CD14-positive monocyte (primary cell): ENCODE results near the gene HEXB. TPM values are rescaled to one million over a fixed set of nuclear protein-coding genes. Genes with fewer than 3 reads are reported as not detected.

Experiments used
- DNase-seq, 3 donors: peaks; one replicate each; pipeline ENCODE4 v3.0.0-alpha.2; 2011 to 2022
- H2AFZ ChIP-seq: 2 replicates; pipeline ENCODE4 v1.6.0; 2012; ENCODE audit warnings: mild to moderate bottlenecking, low read depth, low read length, inconsistent platforms; ENCODE audit not compliant: insufficient read depth, poor library complexity, severe bottlenecking
- H3K27ac ChIP-seq, 2 donors: 1 replicate in 1 of 2; 2 replicates in 1 of 2; pipeline ENCODE4 v1.5.1; 2012 to 2013; ENCODE audit warnings: low read length in 2 of 2, control low read depth in 1 of 2, inconsistent platforms in 1 of 2, low read depth in 1 of 2, mild to moderate bottlenecking in 1 of 2
- H3K27me3 ChIP-seq, 2 donors: one replicate each; pipeline versions ENCODE4 v1.6.0 to v1.6.1; 2011 to 2013; ENCODE audit warnings: low read length in 2 of 2; ENCODE audit not compliant: control insufficient read depth in 2 of 2, insufficient read depth in 2 of 2
- H3K36me3 ChIP-seq, 2 donors: replicated peaks in 1 of 2; 1 replicate in 1 of 2; 2 replicates in 1 of 2; pipeline versions ENCODE4 v1.5.1 to v1.6.1; 2012 to 2013; ENCODE audit warnings: low read length in 2 of 2, control low read depth in 1 of 2, inconsistent platforms in 1 of 2, mild to moderate bottlenecking in 1 of 2; ENCODE audit not compliant: insufficient read depth in 2 of 2, control insufficient read depth in 1 of 2
- H3K4me1 ChIP-seq, 2 donors: 1 replicate in 1 of 2; 2 replicates in 1 of 2; pipeline versions ENCODE4 v1.5.1 to v1.6.1; 2012 to 2013; ENCODE audit warnings: low read length in 2 of 2, control low read depth in 1 of 2, inconsistent platforms in 1 of 2, mild to moderate bottlenecking in 1 of 2, moderate library complexity in 1 of 2; ENCODE audit not compliant: insufficient read depth in 2 of 2, control insufficient read depth in 1 of 2
- H3K4me2 ChIP-seq: replicated peaks from 2 replicates; pipeline ENCODE3; 2012; ENCODE audit warnings: low read length, moderate library complexity, mild to moderate bottlenecking; ENCODE audit not compliant: poor library complexity, severe bottlenecking; ENCODE audit errors: extremely low read depth
- H3K4me3 ChIP-seq, 3 experiments: fragments of 200-600 bp in 1 of 3; sonication (generic) in 1 of 3; replicated peaks in 1 of 3; 1 replicate in 2 of 3; 2 replicates in 1 of 3; pipeline ENCODE4 v1.5.1; 2011 to 2013; ENCODE audit warnings: low read length in 3 of 3, mild to moderate bottlenecking in 3 of 3, control low read depth in 2 of 3, low read depth in 2 of 3, inconsistent platforms in 1 of 3, moderate library complexity in 1 of 3
- H3K79me2 ChIP-seq: 2 replicates; pipeline ENCODE4 v1.6.0; 2012; ENCODE audit warnings: mild to moderate bottlenecking, control low read depth, inconsistent platforms, low read length, moderate library complexity; ENCODE audit not compliant: insufficient read depth
- H3K9ac ChIP-seq: 2 replicates; pipeline ENCODE4 v1.6.0; 2017; ENCODE audit warnings: low read length, mild to moderate bottlenecking; ENCODE audit not compliant: insufficient read depth, poor library complexity, severe bottlenecking
- H3K9me3 ChIP-seq, 2 donors: replicated peaks in 1 of 2; 1 replicate in 1 of 2; 2 replicates in 1 of 2; pipeline versions ENCODE4 v1.5.1 to v1.6.1; 2012 to 2013; ENCODE audit warnings: low read length in 2 of 2, control low read depth in 1 of 2; ENCODE audit not compliant: control insufficient read depth in 1 of 2, insufficient read depth in 1 of 2
- H4K20me1 ChIP-seq: 2 replicates; pipeline ENCODE4 v1.6.0; 2012; ENCODE audit warnings: mild to moderate bottlenecking, low read length, control low read depth, moderate library complexity; ENCODE audit not compliant: insufficient read depth
- H3K27ac Mint-ChIP-seq, 7 donors: one replicate each; pipeline ENCODE4 v1.8.0; 2020; ENCODE audit warnings: mild to moderate bottlenecking in 7 of 7, mixed read lengths in 7 of 7, moderate library complexity in 6 of 7, inconsistent platforms in 2 of 7
- H3K27me3 Mint-ChIP-seq, 3 donors: one replicate each; pipeline ENCODE4 v1.8.0; 2021 to 2022; ENCODE audit warnings: low read depth in 3 of 3, mild to moderate bottlenecking in 3 of 3, mixed read lengths in 3 of 3, moderate library complexity in 3 of 3, inconsistent platforms in 1 of 3
- H3K36me3 Mint-ChIP-seq, 2 donors: one replicate each; pipeline ENCODE4 v1.8.0; 2020; ENCODE audit warnings: mixed read lengths in 2 of 2, inconsistent platforms in 1 of 2, mild to moderate bottlenecking in 1 of 2
- H3K4me1 Mint-ChIP-seq: one replicate; pipeline ENCODE4 v1.8.0; 2020; ENCODE audit warnings: mild to moderate bottlenecking, mixed read lengths
- H3K4me3 Mint-ChIP-seq, 2 donors: one replicate each; pipeline ENCODE4 v1.8.0; 2020; ENCODE audit warnings: mild to moderate bottlenecking in 2 of 2, mixed read lengths in 2 of 2, moderate library complexity in 1 of 2
- H3K9me3 Mint-ChIP-seq, 7 donors: one replicate each; pipeline ENCODE4 v1.8.0; 2020 to 2022; ENCODE audit warnings: mixed read lengths in 7 of 7, mild to moderate bottlenecking in 6 of 7, moderate library complexity in 6 of 7, inconsistent platforms in 2 of 7
- CTCF ChIP-seq: fragments of 200-600 bp; IDR thresholded peaks from one replicate; pipeline ENCODE4 v1.8.0; 2022; ENCODE audit warnings: antibody characterized with exemption, mild to moderate bottlenecking
- WGBS: methylation state at CpG from one replicate; pipeline ENCODE4 v1.1.5; 2013; ENCODE audit warnings: missing lambda C conversion rate; ENCODE audit not compliant: insufficient coverage; 5-methylcytosine and 5-hydroxymethylcytosine counted together
- intact Hi-C, 2 donors: fragments of 100-400 bp; cut with micrococcal nuclease; formaldehyde crosslinking; loops; one replicate each; pipeline versions ENCODE4 v1.15.0 to v1.15.1; 2023
- polyA plus RNA-seq, 3 donors: library from polyadenylated mRNA; depleted of rRNA in 1 of 3; unstranded in 2 of 3; stranded (reverse) in 1 of 3; fragments of 300-500 nt in 2 of 3; fragments of >200 nt in 1 of 3; fragmentation: Illumina TruSeq in 2 of 3; gene quantifications; 1 replicate in 2 of 3; 2 replicates in 1 of 3; pipeline ENCODE4 v1.2.3, GENCODE V29; 2012 to 2021

HEXB gene
- polyA plus RNA-seq, 3 donors: 158 to 518 (median 470) TPM

GRCh38 chr5:74670396-74671038 is 14.5 kb upstream of the HEXB start:
- no peaks in the 10 kb centered on the region for H3K36me3 ChIP-seq
- no peak overlapping the region for H2AFZ ChIP-seq
- peaks cover 0 to 12% of the 10 kb centered on the region in 2 donors for H3K9me3 ChIP-seq
- H3K27me3 Mint-ChIP-seq: peaks cover 0 to 6% (median 3%) of the 10 kb centered on the region in 3 donors
- H4K20me1 ChIP-seq: no peaks in the 10 kb centered on the region
- WGBS: 96% methylated on average over 8 of the region's 11 CpGs
- peaks cover 12% of the 10 kb centered on the region for H3K4me1 Mint-ChIP-seq
- no peak overlapping the region for H3K4me3 Mint-ChIP-seq
- H3K36me3 Mint-ChIP-seq: no peaks in the 10 kb centered on the region
- H3K79me2 ChIP-seq: no peaks in the 10 kb centered on the region
- no peak for DNase-seq
- intact Hi-C loops: loop anchor here in 1 of 2 donors (10.0 kb wide), 1 partner anchor 244 kb away; no protein-coding TSS in a partner anchor
- H3K4me1 ChIP-seq: no peaks in the 10 kb centered on the region
- H3K4me2 ChIP-seq: no peak overlapping the region
- no peak overlapping the region for H3K27ac Mint-ChIP-seq
- no peak overlapping the region for H3K9ac ChIP-seq
- H3K9me3 Mint-ChIP-seq: peaks cover 3 to 8% (median 6%) of the 10 kb centered on the region in 7 donors
- no peak for TF ChIP-seq CTCF
- H3K4me3 ChIP-seq: no peak overlapping the region
- H3K27ac ChIP-seq: no peak overlapping the region
- H3K27me3 ChIP-seq: no peaks in the 10 kb centered on the region

- peaks cover 3 to 8% (median 5%) of the 10 kb centered on the region in 7 donors for H3K9me3 Mint-ChIP-seq
- H3K4me1 Mint-ChIP-seq: peaks cover 10% of the 10 kb centered on the region
- Histone ChIP-seq H3K79me2 (no peaks in the 10 kb centered on the region), H3K4me3 (no peak overlapping the region), H4K20me1 (no peaks in the 10 kb centered on the region), H3K27me3 (no peaks in the 10 kb centered on the region), H2AFZ (no peak overlapping the region), H3K36me3 (no peaks in the 10 kb centered on the region), H3K9ac (no peak overlapping the region), H3K4me2 (no peak overlapping the region), H3K4me1 (no peaks in the 10 kb centered on the region), H3K9me3 (peaks cover 0 to 12% of the 10 kb centered on the region in 2 donors), H3K27ac (no peak overlapping the region)
- no peak for DNase-seq
- H3K27me3 Mint-ChIP-seq: peaks cover 0 to 6% (median 3%) of the 10 kb centered on the region in 3 donors
- no peaks in the 10 kb centered on the region for H3K36me3 Mint-ChIP-seq
- intact Hi-C loops: loop anchor here in 1 of 2 donors (10.0 kb wide), 1 partner anchor 242 kb away; no protein-coding TSS in a partner anchor
- TF ChIP-seq CTCF: no peak
- H3K27ac Mint-ChIP-seq: no peak overlapping the region
- no peak overlapping the region for H3K4me3 Mint-ChIP-seq
- WGBS: 100% methylated on average over 1 of the region's 5 CpGs
Measured at GRCh38 chr5:74672215-74672877, 12.7 kb upstream of the HEXB start.
